ENCODE measurements around the gene CBFB. TPM values are rescaled to one million over a fixed set of nuclear protein-coding genes. Genes with fewer than 3 reads are reported as not detected.

Gene CBFB
- total and polyA plus RNA-seq, 10 donors: 22.7 to 80.4 (median 58.4) TPM

DNA sequence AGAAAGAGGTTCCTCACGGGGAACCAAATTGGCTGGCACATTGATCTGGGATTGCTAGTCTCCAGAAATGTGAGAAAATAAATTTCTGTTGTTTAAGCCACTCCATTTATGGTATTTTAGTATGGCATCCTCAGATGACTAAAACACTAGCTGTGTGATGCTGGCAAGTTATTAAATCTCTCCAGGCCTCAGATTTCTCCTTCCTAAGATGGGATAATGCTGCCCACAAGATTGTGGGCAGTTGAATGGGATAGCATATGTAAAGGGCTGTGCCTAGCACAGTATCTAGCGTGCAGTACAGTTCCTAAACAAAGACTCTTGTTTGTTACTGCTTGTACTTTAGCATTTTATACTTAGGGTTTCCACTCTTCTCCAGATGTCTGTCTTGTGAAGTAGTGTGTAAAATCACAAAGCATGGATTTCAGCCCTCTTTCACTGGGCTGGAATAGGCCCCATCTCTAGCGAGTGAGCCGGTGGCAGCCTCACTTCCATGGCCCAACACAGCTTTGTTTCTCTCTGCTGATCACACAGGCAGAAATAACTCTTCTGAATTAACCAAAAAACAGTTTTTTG is 42.6 kb downstream of the CBFB start:
- Histone ChIP-seq H3K27ac (no peak overlapping the region), H3K27me3 (replicated peaks in 1 of 7) (no peaks in the 10 kb centered on the region), H3K4me3 (no peak overlapping the region), H3K4me1 (no peaks in the 10 kb centered on the region), H3K9me3 (no peaks in the 10 kb centered on the region), H3K36me3 (peaks cover 0 to 100% (median 53%) of the 10 kb centered on the region in 6 donors)
- DNase-seq: no peak
- TF ChIP-seq CTCF (IDR thresholded peaks at IDR 0.05 in 8 of 11, conservative IDR thresholded peaks at IDR 0.05 in 3 of 11) (no peak), POLR2A (IDR thresholded peaks at IDR 0.05) (no peak), POLR2AphosphoS5 (IDR thresholded peaks at IDR 0.05) (no peak)
- 93 to 96% (median 93%) methylated on average over 4 of the region's 4 CpGs for WGBS, 5 donors
- intact Hi-C loops (cut with DNase I; ENCODE audit: low total_unique reads): no loop called here

- Histone ChIP-seq H3K27ac (no peak overlapping the region), H3K27me3 (replicated peaks in 1 of 7) (no peaks in the 10 kb centered on the region), H3K36me3 (peaks cover 0 to 92% (median 25%) of the 10 kb centered on the region in 6 donors), H3K4me1 (no peaks in the 10 kb centered on the region), H3K4me3 (no peak overlapping the region), H3K9me3 (no peaks in the 10 kb centered on the region)
- DNase-seq: no peak
- TF ChIP-seq POLR2A (IDR thresholded peaks at IDR 0.05) (no peak), CTCF (IDR thresholded peaks at IDR 0.05 in 8 of 11, conservative IDR thresholded peaks at IDR 0.05 in 3 of 11) (no peak), POLR2AphosphoS5 (IDR thresholded peaks at IDR 0.05) (no peak)
- intact Hi-C loops (cut with DNase I; ENCODE audit: low total_unique reads): no loop called here
- WGBS, 5 donors: 95 to 100% (median 98%) methylated on average over 2 of the region's 2 CpGs
Measured at GRCh38 chr16:67075331-67075730, 46.4 kb downstream of the CBFB start.

- Histone ChIP-seq H3K4me1 (no peaks in the 10 kb centered on the region), H3K36me3 (peaks cover 0 to 79% (median 17%) of the 10 kb centered on the region in 6 donors), H3K4me3 (no peak overlapping the region), H3K27me3 (replicated peaks in 1 of 7) (no peaks in the 10 kb centered on the region), H3K27ac (no peak overlapping the region), H3K9me3 (no peaks in the 10 kb centered on the region)
- 81 to 96% (median 88%) methylated on average over 4 of the region's 4 CpGs for WGBS, 5 donors
- DNase-seq: no peak
- TF ChIP-seq CTCF (IDR thresholded peaks at IDR 0.05 in 8 of 11, conservative IDR thresholded peaks at IDR 0.05 in 3 of 11): no peak
- no peak for TF ChIP-seq POLR2A (IDR thresholded peaks at IDR 0.05)
- TF ChIP-seq POLR2AphosphoS5 (IDR thresholded peaks at IDR 0.05): no peak
- intact Hi-C loops (cut with DNase I; ENCODE audit: low total_unique reads): no loop called here
Measured at GRCh38 chr16:67077871-67078270, 48.9 kb downstream of the CBFB start.

- H3K27me3 ChIP-seq (replicated peaks in 1 of 7): no peaks in the 10 kb centered on the region
- H3K9me3 ChIP-seq: no peaks in the 10 kb centered on the region
- H3K4me1 ChIP-seq: peaks cover 0 to 14% (median 0%) of the 10 kb centered on the region in 6 donors
- no peak for TF ChIP-seq POLR2A (IDR thresholded peaks at IDR 0.05)
- no peak for TF ChIP-seq CTCF (IDR thresholded peaks at IDR 0.05 in 8 of 11, conservative IDR thresholded peaks at IDR 0.05 in 3 of 11)
- no peak for TF ChIP-seq POLR2AphosphoS5 (IDR thresholded peaks at IDR 0.05)
- no peak for DNase-seq
- H3K36me3 ChIP-seq: peaks cover 0 to 81% (median 3%) of the 10 kb centered on the region in 6 donors
- no peak overlapping the region for H3K4me3 ChIP-seq
- WGBS, 5 donors: 82 to 87% (median 86%) methylated on average over 6 of the region's 6 CpGs
- intact Hi-C loops (cut with DNase I; ENCODE audit: low total_unique reads): no loop called here
- no peak overlapping the region for H3K27ac ChIP-seq
Measured at GRCh38 chr16:67082100-67082499, 53.2 kb downstream of the CBFB start.
